ENCODE results near the gene SLC15A2. TPM values are rescaled to one million over a fixed set of nuclear protein-coding genes. Genes with fewer than 3 reads are reported as not detected.
"Not testable (repeated sequence)": the region's sequence is repeated elsewhere in the genome, so short reads cannot be mapped to it uniquely, and the experiment has no call there.

SLC15A2 gene
- polyA plus RNA-seq, 3 donors: 0.37 to 5.4 (median 0.62) TPM

- peaks cover 63 to 75% of the 10 kb centered on the region in 2 donors for H3K36me3 Mint-ChIP-seq
- H2AFZ ChIP-seq (ENCODE audit: insufficient read depth, low read depth, low read length, poor library complexity, severe bottlenecking); H4K20me1 ChIP-seq (ENCODE audit: insufficient read depth, low read length); H3K9ac ChIP-seq (ENCODE audit: insufficient read depth, low read length, poor library complexity, severe bottlenecking); H3K4me3 ChIP-seq (replicated peaks in 1 of 3; ENCODE audit: low read depth in 2 of 3, low read length in 3 of 3); intact Hi-C loops (cut with micrococcal nuclease); H3K27me3 ChIP-seq (ENCODE audit: control insufficient read depth in 2 of 2, insufficient read depth in 2 of 2, low read length in 2 of 2); DNase-seq; H3K4me1 ChIP-seq (ENCODE audit: control insufficient read depth in 1 of 2, insufficient read depth in 2 of 2, low read length in 2 of 2); H3K4me2 ChIP-seq (replicated peaks; ENCODE audit: extremely low read depth, low read length, poor library complexity, severe bottlenecking); H3K4me3 Mint-ChIP-seq; H3K27me3 Mint-ChIP-seq (ENCODE audit: low read depth in 3 of 3); H3K9me3 ChIP-seq (replicated peaks in 1 of 2; ENCODE audit: control insufficient read depth in 1 of 2, insufficient read depth in 1 of 2, low read length in 2 of 2); H3K9me3 Mint-ChIP-seq: not testable (repeated sequence)
- peak overlapping the region in 3 of 7 donors; percentile 57 to 80 (median 70) for H3K27ac Mint-ChIP-seq
- Histone ChIP-seq H3K36me3 (replicated peaks in 1 of 2; ENCODE audit: control insufficient read depth in 1 of 2, insufficient read depth in 2 of 2, low read length in 2 of 2) (peaks cover 18 to 46% of the 10 kb centered on the region in 2 donors), H3K27ac (ENCODE audit: low read depth in 1 of 2, low read length in 2 of 2) (peak overlapping the region in 1 of 2 donors; percentile 6), H3K79me2 (ENCODE audit: insufficient read depth, low read length) (peaks cover 83% of the 10 kb centered on the region)
- 96% methylated on average over 9 of the region's 9 CpGs for WGBS (ENCODE audit: insufficient coverage)
- H3K4me1 Mint-ChIP-seq: peaks cover 16% of the 10 kb centered on the region
Measured at GRCh38 chr3:121863247-121863646, 31.0 kb upstream of the SLC15A2 start.

GRCh38 chr3:121863801-121864200 is 30.4 kb upstream of the SLC15A2 start:
- Histone ChIP-seq H3K4me2 (replicated peaks; ENCODE audit: extremely low read depth, low read length, poor library complexity, severe bottlenecking) (no peak overlapping the region), H3K27me3 (ENCODE audit: control insufficient read depth in 2 of 2, insufficient read depth in 2 of 2, low read length in 2 of 2) (no peaks in the 10 kb centered on the region), H3K79me2 (ENCODE audit: insufficient read depth, low read length) (peaks cover 80% of the 10 kb centered on the region), H3K9me3 (replicated peaks in 1 of 2; ENCODE audit: control insufficient read depth in 1 of 2, insufficient read depth in 1 of 2, low read length in 2 of 2) (no peaks in the 10 kb centered on the region), H3K36me3 (replicated peaks in 1 of 2; ENCODE audit: control insufficient read depth in 1 of 2, insufficient read depth in 2 of 2, low read length in 2 of 2) (peaks cover 18 to 42% of the 10 kb centered on the region in 2 donors), H3K4me1 (ENCODE audit: control insufficient read depth in 1 of 2, insufficient read depth in 2 of 2, low read length in 2 of 2) (peaks cover 4 to 8% of the 10 kb centered on the region in 2 donors), H3K4me3 (replicated peaks in 1 of 3; ENCODE audit: low read depth in 2 of 3, low read length in 3 of 3) (no peak overlapping the region), H3K27ac (ENCODE audit: low read depth in 1 of 2, low read length in 2 of 2) (peak overlapping the region in 1 of 2 donors; percentile 6), H3K9ac (ENCODE audit: insufficient read depth, low read length, poor library complexity, severe bottlenecking) (no peak overlapping the region), H4K20me1 (ENCODE audit: insufficient read depth, low read length) (no peaks in the 10 kb centered on the region), H2AFZ (ENCODE audit: insufficient read depth, low read depth, low read length, poor library complexity, severe bottlenecking) (no peak overlapping the region)
- peak overlapping the region; percentile 7 to 80 (median 49) for H3K27ac Mint-ChIP-seq
- intact Hi-C loops (cut with micrococcal nuclease): no loop called here
- H3K9me3 Mint-ChIP-seq: peaks cover 0 to 3% (median 0%) of the 10 kb centered on the region in 7 donors
- peaks cover 0 to 2% (median 0%) of the 10 kb centered on the region in 3 donors for H3K27me3 Mint-ChIP-seq (ENCODE audit: low read depth in 3 of 3)
- H3K4me1 Mint-ChIP-seq: peaks cover 18% of the 10 kb centered on the region
- H3K4me3 Mint-ChIP-seq: no peak overlapping the region
- peak in 2 of 3 donors; percentile 17 to 18 for DNase-seq
- peaks cover 59 to 77% of the 10 kb centered on the region in 2 donors for H3K36me3 Mint-ChIP-seq
- TF ChIP-seq CTCF (IDR thresholded peaks at IDR 0.05): no peak
